Adrenal gland (tissue), 12 donors: ENCODE measurements around the gene CIB2. TPM values are rescaled to one million over a fixed set of nuclear protein-coding genes. Genes with fewer than 3 reads are reported as not detected.
A peak's percentile ranks its signal among the peaks of the same experiment; 100 is the strongest.

Experiments
- DNase-seq, 7 donors: peaks; one replicate each; pipeline ENCODE4 v3.0.0-alpha.2; 2019 to 2020
- H3K27ac ChIP-seq, 5 donors: fragments of 200-600 bp; sonication (generic) in 4 of 5; 1 replicate in 3 of 5; 2 replicates in 2 of 5; pipeline versions ENCODE4 v1.5.1 to v1.8.0; 2016 to 2020; ENCODE audit warnings: mild to moderate bottlenecking in 1 of 5
- H3K27me3 ChIP-seq: fragments of 200-600 bp; 2 replicates; pipeline ENCODE4 v1.8.0; 2021
- H3K36me3 ChIP-seq, 2 donors: fragments of 200-600 bp; replicated peaks in 1 of 2; 1 replicate in 1 of 2; 2 replicates in 1 of 2; pipeline versions ENCODE4 v1.5.1 to v1.8.0; 2018 to 2022
- H3K4me1 ChIP-seq, 2 donors: fragments of 200-600 bp; replicated peaks in 1 of 2; 1 replicate in 1 of 2; 2 replicates in 1 of 2; pipeline versions ENCODE4 v1.5.1 to v1.8.0; 2018 to 2021
- H3K4me3 ChIP-seq, 4 donors: fragments of 200-600 bp; sonication (generic) in 3 of 4; one replicate each; pipeline ENCODE4 v1.5.1; 2016 to 2018
- H3K9me3 ChIP-seq, 3 donors: fragments of 200-600 bp; sonication (generic) in 1 of 3; replicated peaks in 1 of 3; 1 replicate in 2 of 3; 2 replicates in 1 of 3; pipeline versions ENCODE4 v1.5.1 to v1.8.0; 2016 to 2021
- CTCF ChIP-seq, 6 experiments: fragments of 450-650 bp in 4 of 6; fragments of 200-600 bp in 2 of 6; sonication (generic) in 1 of 6; IDR thresholded peaks; 1 replicate in 5 of 6; 2 replicates in 1 of 6; pipeline versions ENCODE4 v1.5.1 to v1.8.0; 2016 to 2021; ENCODE audit warnings: antibody characterized with exemption in 6 of 6, mild to moderate bottlenecking in 2 of 6, moderate library complexity in 1 of 6
- POLR2A ChIP-seq, 2 donors: fragments of 450-650 bp; IDR thresholded peaks; one replicate each; pipeline ENCODE4 v1.6.1; 2017; ENCODE audit warnings: antibody characterized with exemption in 2 of 2, mild to moderate bottlenecking in 2 of 2, moderate library complexity in 1 of 2
- WGBS, 4 donors: extraction: QIAGEN DNeasy Blood & Tissue Kit in 2 of 4; methylation state at CpG; one replicate each; pipeline versions ENCODE4 v1.1.5 to v1.1.7; 2013 to 2017; 5-methylcytosine and 5-hydroxymethylcytosine counted together
- intact Hi-C, 2 donors: fragments of 100-400 bp; cut with DNase I; formaldehyde crosslinking; loops; one replicate each; pipeline versions ENCODE4 v1.14.1 to v1.15.0; 2022 to 2023
- polyA plus RNA-seq, 3 donors: library from polyadenylated mRNA; stranded (reverse); fragments of 200-250 nt in 2 of 3; fragments of 350-450 nt in 1 of 3; fragmentation: Illumina TruSeq in 1 of 3; extraction: RNeasy Lipid Tissue Mini Kit (QIAGEN cat#74804) in 1 of 3; gene quantifications; one replicate each; pipeline ENCODE4 v1.2.3, GENCODE V29; 2013 to 2014
- total RNA-seq, 9 donors: library from RNA; depleted of rRNA in 4 of 9; stranded (reverse); fragments of >200 nt in 4 of 9; fragments of 120-200 nt in 1 of 9; fragmentation: NEBNext Ultra II Directional in 1 of 9; extraction: Animal tissue kit (Norgen Biotek cat#: 25700) in 1 of 9; gene quantifications; one replicate each; pipeline versions ENCODE4 v1.1.0 to v1.2.4, GENCODE V29; 2013 to 2023
- donor health status: healthy with polysubstance abuse.
- donor health status: Bipolar disorder and iron deficiency.
- donor health status: DM: yes; HTN: yes; CAD: no.
- donor health status: DM: no; HTN: no; CAD: no.
- donor health status: DM: no; HTN: no; CAD: no.
- donor health status: DM: yes; HTN: yes; CAD: no.

The CIB2 gene
- total and polyA plus RNA-seq, 12 donors: 4.4 to 37.8 (median 19.7) TPM

GRCh38 chr15:78097667-78098066, 33.6 kb downstream of the CIB2 start:
- intact Hi-C loops: no loop called here
- Histone ChIP-seq H3K27ac (no peak overlapping the region), H3K4me1 (no peaks in the 10 kb centered on the region), H3K27me3 (no peaks in the 10 kb centered on the region), H3K36me3 (no peaks in the 10 kb centered on the region), H3K4me3 (no peak overlapping the region), H3K9me3 (no peaks in the 10 kb centered on the region)
- WGBS, 4 donors: 82 to 93% (median 92%) methylated on average over 3 to 9 of the region's 9 CpGs
- TF ChIP-seq CTCF (IDR thresholded peaks at IDR 0.05): no peak
- no peak for TF ChIP-seq POLR2A (IDR thresholded peaks at IDR 0.05)
- DNase-seq: peak in 2 of 7 donors; percentile 6 to 9

DNA sequence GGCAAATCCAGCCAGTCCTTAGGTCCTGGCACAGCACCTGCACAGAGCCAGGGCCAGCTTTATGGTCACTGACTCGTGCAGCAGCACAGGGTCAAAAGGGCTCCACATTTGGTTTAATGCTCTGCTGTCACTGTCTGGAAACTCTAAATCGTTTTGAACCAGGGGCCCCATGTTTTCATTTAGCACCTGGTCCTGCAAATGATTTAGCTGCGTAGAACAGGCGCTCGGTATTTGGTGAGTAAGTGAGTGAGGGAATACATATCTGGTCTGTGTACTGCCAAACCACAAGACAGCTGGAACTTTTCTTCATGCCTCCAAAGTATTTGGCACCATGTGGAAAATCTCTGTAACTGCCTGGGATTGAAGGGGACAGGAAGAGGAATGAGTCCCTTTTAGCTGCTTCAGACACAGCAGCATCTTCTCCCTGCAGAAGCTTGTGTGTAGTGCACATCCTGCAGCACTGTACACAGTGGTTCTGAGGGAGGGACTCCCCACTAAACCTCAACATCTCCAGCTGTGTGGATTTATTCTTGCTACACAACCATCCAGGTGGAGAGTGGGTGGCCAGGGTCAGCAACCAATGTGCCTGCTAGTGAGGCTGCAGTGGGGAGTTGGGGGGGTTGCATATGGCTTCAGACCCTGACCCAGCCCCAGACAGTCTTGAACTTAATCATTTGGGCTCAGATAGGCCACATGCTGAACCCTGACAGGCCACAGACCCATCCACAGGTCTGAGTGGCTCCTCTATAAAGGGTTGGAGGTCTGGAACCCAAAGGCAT, 37.8 kb downstream of the CIB2 start:
- H3K27me3 ChIP-seq: no peaks in the 10 kb centered on the region
- H3K4me3 ChIP-seq: no peak overlapping the region
- no peak overlapping the region for H3K27ac ChIP-seq
- peak in 1 of 7 donors; percentile 13 for DNase-seq
- WGBS, 4 donors: 62 to 79% (median 70%) methylated on average over 3 to 5 of the region's 5 CpGs
- no peaks in the 10 kb centered on the region for H3K4me1 ChIP-seq
- intact Hi-C loops: no loop called here
- no peaks in the 10 kb centered on the region for H3K36me3 ChIP-seq
- H3K9me3 ChIP-seq: no peaks in the 10 kb centered on the region
- TF ChIP-seq CTCF (IDR thresholded peaks at IDR 0.05) (no peak), POLR2A (IDR thresholded peaks at IDR 0.05) (no peak)

- intact Hi-C loops: no loop called here
- WGBS, 4 donors: 81 to 97% (median 83%) methylated on average over 6 to 11 of the region's 11 CpGs
- TF ChIP-seq CTCF (IDR thresholded peaks at IDR 0.05): no peak
- TF ChIP-seq POLR2A (IDR thresholded peaks at IDR 0.05): no peak
- Histone ChIP-seq H3K36me3 (no peaks in the 10 kb centered on the region), H3K27ac (no peak within 1 kb of the TSS), H3K4me3 (no peak within 1 kb of the TSS), H3K27me3 (no peaks in the 10 kb centered on the region), H3K4me1 (no peaks in the 10 kb centered on the region), H3K9me3 (no peaks in the 10 kb centered on the region)
- peak in 1 of 7 donors; percentile 22 for DNase-seq
Measured at GRCh38 chr15:78092261-78093041, 38.8 kb downstream of the CIB2 start, which contains the start of gene SH2D7. TSS of gene SH2D7 (plus strand) at chr15:78092561. CDS start at chr15:78092585, 24 bp downstream.

DNA sequence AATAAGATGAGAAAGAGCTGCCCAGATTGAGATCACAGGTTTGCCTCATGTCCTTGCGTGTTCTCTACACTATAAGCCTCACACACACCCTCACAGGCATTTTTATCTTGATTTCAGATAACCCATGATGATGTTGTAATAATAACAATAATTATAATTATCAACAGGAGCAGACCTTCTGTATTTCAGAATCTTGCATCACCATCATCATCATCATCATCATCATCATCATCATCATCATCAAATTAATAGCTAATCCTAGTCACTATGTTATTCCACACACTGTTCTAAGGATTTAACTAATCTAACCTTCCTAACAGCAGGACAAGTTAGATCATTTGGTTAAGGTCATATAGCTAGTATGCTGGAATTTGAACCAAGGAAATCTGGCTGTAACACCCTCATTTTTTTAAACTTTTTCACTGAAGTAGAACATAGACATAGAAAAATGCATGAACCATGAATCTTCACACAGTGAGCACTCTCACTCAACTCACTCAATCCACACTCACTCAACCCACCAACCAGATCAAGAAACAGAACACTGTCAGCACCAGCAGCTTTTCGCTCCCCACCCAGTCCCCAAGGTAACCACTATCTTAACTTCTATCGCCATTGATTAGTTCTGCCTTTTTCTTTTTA, 40.7 kb downstream of the CIB2 start:
- intact Hi-C loops: no loop called here
- Histone ChIP-seq H3K4me3 (no peak overlapping the region), H3K27me3 (no peaks in the 10 kb centered on the region), H3K36me3 (no peaks in the 10 kb centered on the region), H3K27ac (no peak overlapping the region), H3K4me1 (no peaks in the 10 kb centered on the region), H3K9me3 (no peaks in the 10 kb centered on the region)
- TF ChIP-seq POLR2A (IDR thresholded peaks at IDR 0.05) (no peak), CTCF (IDR thresholded peaks at IDR 0.05) (no peak)
- no peak for DNase-seq
- WGBS, 4 donors: 94 to 99% (median 95%) methylated on average over 3 of the region's 3 CpGs
